ENCODE data around the gene TSSK3.

GRCh38 chr1:32367912-32368635 is 5.7 kb downstream of the TSSK3 start:
- TF ChIP-seq CTCF (IDR thresholded peaks at IDR 0.05): no peak
- no peak for TF ChIP-seq POLR2A (IDR thresholded peaks at IDR 0.05)
